NCI-H345 treated with DMSO at 0.1 percent for 48 hours (cell line): ENCODE data around the gene HLA-A.
"Not testable (repeated sequence)": the region's sequence is repeated elsewhere in the genome, so short reads cannot be mapped to it uniquely, and the experiment has no call there.

Source experiments
- DNase-seq: peaks from one replicate; lab custom pipeline; 2025; ENCODE audit not compliant: unreplicated experiment; lab: John Stamatoyannopoulos, UW

The HLA-A gene

GRCh38 chr6:29959467-29959866 lies 17.1 kb downstream of the HLA-A start:
- DNase-seq, result no peak

GRCh38 chr6:29961966-29962365 lies 19.6 kb downstream of the HLA-A start:
- DNase-seq, result no peak

- not testable (repeated sequence) for DNase-seq
Observed at GRCh38 chr6:29963697-29964096, 21.4 kb downstream of the HLA-A start.

- no peak for DNase-seq
Observed at GRCh38 chr6:29964518-29964886, 22.2 kb downstream of the HLA-A start.

GRCh38 chr6:29964887-29965562 lies 22.7 kb downstream of the HLA-A start:
- peak; percentile 78 for DNase-seq

GRCh38 chr6:29965563-29965872 lies 23.2 kb downstream of the HLA-A start:
- DNase-seq, result no peak

- DNase-seq, result peak; percentile 72
Observed at GRCh38 chr6:29965873-29966601, 23.7 kb downstream of the HLA-A start.

GRCh38 chr6:29967379-29968010 lies 25.2 kb downstream of the HLA-A start:
- DNase-seq, result no peak

GRCh38 chr6:29968130-29968529 lies 25.8 kb downstream of the HLA-A start:
- no peak for DNase-seq

GRCh38 chr6:29968905-29969304 lies 26.6 kb downstream of the HLA-A start:
- no peak for DNase-seq

- no peak for DNase-seq
Observed at GRCh38 chr6:29970711-29971110, 28.4 kb downstream of the HLA-A start.

- DNase-seq, result no peak
Observed at GRCh38 chr6:29974901-29975560, 32.7 kb downstream of the HLA-A start.

- no peak for DNase-seq
Observed at GRCh38 chr6:29975561-29975907, 33.2 kb downstream of the HLA-A start.

GRCh38 chr6:29976253-29976587 lies 33.9 kb downstream of the HLA-A start:
- no peak for DNase-seq

- DNase-seq, result peak; percentile 55
Observed at GRCh38 chr6:29976588-29977424, 34.5 kb downstream of the HLA-A start.

GRCh38 chr6:29977425-29977727 lies 35.0 kb downstream of the HLA-A start:
- no peak for DNase-seq

- DNase-seq, result not testable (repeated sequence)
Observed at GRCh38 chr6:29980013-29980412, 37.7 kb downstream of the HLA-A start.

GRCh38 chr6:29980511-29980910 lies 38.2 kb downstream of the HLA-A start:
- DNase-seq, result no peak

GRCh38 chr6:29981211-29981812 lies 39.0 kb downstream of the HLA-A start:
- DNase-seq, result no peak

- no peak for DNase-seq
Observed at GRCh38 chr6:29982097-29982496, 39.8 kb downstream of the HLA-A start.

GRCh38 chr6:29984232-29984631 lies 41.9 kb downstream of the HLA-A start:
- DNase-seq, result no peak
